Occipital lobe (tissue), 3 donors: ENCODE results near the gene GRM4. TPM values are rescaled to one million over a fixed set of nuclear protein-coding genes. Genes with fewer than 3 reads are reported as not detected.

Source experiments
- DNase-seq: peaks from one replicate; lab custom pipeline; 2025; lab: John Stamatoyannopoulos, UW
- small RNA-seq: library from RNA; depleted of rRNA; stranded (forward); fragments of <200 nt; gene quantifications from one replicate; pipeline ENCODE3, GENCODE V24; 2014
- total RNA-seq: library from RNA; depleted of rRNA; stranded (reverse); fragments of >200 nt; gene quantifications from one replicate; pipeline ENCODE4 v1.2.3, GENCODE V29; 2014

The GRM4 gene
- total RNA-seq, 1 donor from 2014 or later = 0.94 TPM

- DNase-seq = no peak
Observed at GRCh38 chr6:33980176-33981175, 165.4 kb downstream of the GRM4 start.

DNA sequence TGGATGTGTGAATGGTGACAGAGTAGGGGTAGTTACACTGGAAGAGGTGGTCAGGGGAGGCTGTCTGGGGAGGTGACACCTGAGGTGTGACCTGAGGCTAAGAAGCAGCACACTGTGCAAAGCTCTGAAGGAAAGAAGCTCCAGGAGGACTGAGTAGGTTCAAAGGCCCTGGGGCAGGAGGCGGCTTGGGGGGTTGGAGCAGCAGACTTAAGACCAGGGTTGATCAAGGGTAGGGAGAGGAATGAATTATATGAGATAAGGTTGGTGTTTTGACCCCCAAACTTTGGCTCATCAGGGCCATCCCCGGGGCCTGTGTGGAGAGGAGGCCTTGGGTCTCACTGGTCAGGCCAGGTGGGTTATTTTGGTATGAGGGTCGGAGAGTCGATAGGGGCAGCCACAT is 166.1 kb downstream of the GRM4 start:
- DNase-seq = no peak

DNA sequence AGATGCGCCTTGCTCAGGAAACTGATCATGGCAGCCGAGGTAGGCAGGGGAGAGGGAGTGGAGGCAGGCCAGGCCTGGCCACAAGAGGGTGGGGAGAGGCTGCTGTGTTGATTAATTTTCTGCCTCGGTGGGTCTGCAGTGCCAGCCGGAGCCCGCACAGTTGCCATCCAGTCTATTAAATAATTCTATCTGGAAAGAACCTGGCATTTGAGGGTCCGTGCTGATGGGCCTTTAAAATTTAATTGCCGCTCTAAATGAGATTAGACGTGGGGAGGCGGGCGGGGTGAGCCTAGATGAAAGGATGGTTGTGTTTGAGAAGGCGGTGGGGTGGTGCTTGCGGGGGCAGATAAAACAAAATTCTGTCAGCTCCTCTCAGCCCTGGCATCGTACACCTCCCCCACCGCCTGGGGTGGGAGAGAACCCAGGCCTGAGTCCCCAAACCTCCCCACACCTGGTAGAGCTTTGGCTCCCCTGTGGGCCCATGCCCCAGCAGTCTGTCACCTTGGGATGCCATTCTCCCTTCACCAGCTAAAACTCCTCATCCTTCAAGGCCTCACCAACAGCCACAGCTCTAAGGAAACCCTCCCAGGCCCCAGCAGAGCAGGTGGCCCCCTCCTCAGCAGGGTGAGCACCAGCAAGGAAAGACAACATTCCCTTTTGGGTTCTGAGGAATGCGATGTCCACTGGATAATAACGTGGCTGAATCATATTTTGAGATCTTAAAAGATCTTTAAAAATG is 167.3 kb downstream of the GRM4 start:
- no peak for DNase-seq

DNA sequence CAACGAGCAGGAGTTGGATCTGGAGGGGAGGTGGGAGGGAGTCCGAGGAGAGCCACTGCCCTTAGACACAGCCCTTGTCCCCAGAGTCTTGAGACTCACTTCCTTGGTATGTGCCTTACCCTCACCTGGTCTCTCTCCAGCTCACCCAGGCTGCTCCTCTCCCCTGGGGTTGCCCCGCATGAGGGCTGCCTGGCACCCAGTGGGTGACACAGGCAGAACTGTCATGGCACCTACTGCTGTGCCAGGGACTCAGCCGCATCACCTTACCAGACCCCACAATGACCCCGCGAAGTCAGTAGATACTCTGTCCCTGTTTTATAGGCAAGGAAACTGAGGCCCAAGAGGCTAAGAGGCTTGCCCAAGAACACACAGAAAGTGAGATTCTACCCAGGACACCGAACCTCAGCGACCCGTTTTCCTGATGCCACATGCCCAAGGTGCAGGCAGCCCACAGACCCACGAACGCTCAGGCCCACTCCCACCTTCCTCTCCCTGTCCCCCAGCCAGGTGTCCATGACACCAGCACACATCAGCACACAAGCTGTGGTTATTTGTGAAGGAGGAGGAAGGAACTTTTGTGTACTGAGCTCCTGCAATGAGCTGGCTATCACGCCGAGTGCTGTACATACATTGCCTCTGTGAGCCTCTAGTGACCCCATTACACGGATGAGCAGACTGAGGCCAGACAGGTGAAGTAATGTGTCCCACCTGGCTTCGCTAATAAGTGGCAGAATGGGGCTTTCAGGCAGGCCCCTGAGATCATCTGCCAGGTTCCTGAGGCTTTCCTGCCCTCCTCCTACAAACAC is 168.1 kb downstream of the GRM4 start:
- no peak for DNase-seq

- DNase-seq = no peak
Observed at GRCh38 chr6:33976437-33977360, 169.2 kb downstream of the GRM4 start.

- no peak for DNase-seq
Observed at GRCh38 chr6:33975661-33976436, 170.0 kb downstream of the GRM4 start.

DNA sequence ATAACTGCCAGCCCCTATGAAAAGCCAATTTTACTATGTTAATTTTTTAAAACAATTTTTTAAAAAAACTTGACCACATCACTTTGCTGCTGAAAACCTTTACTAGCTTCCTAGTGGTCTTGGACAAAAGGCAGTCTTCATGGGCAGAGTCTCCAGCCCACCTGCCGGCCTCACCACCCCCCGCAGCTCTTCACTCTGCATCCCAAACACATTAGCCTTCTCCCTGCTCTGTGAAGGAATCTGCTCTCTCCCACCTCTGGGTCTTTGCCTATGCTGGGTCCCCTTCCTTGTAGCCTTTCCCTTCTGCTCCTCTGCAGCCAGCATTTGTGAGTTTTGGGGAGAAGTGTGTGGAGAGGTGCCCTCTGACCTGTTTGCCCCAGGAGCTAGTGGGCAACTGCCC is 171.4 kb downstream of the GRM4 start:
- DNase-seq = no peak

DNA sequence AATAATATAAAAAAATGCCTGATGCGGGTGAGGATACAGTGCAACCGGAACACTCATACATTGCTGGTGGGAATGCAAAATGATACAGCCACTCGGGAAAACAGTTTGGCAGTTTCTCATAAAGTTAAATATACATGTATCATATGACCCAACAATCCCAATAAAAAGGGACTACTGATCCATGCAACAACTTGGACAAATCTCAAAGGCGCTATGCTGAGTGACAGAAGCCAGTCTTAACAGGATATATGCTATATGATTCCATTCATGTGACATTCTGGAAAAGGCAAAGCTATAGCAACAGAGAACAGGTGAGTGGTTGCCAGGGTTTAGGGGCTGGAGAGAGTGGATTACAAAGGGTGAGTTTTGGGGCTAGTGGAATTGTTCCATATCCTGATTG is 171.9 kb downstream of the GRM4 start:
- no peak for DNase-seq

DNA sequence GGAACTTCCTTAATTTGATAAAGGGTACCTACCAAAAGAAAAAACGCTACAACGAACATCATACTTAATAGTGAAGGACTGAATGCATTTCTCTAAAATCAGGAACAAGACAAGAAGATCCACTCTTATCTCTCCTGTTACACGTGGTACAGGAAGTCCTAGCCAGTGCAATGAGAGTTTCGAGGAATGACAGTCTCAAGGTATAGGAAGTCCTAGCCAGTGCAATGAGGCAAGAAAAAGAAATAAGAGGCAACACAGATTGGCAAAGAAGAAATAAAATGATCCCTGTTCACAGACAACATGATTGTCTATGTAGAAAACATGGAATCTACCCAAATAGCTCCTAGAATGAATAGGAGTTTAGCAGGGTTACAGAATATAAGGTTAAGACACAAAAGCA is 174.3 kb downstream of the GRM4 start:
- no peak for DNase-seq

Small RNA genes lying within 50 kb of the gene (small RNA-seq; reads per million reads assigned to genes)
- not detected for gene MIR1275

Other genes with a start within 250 kb of the GRM4 start
- 25.0 TPM for gene HMGA1, start 90.8 kb upstream of the GRM4 start, total RNA-seq
- 18.7 TPM for gene SMIM29, start 102.9 kb upstream of the GRM4 start, total RNA-seq
- gene NUDT3, start 246.6 kb upstream of the GRM4 start, total RNA-seq = 116 TPM